Keratinocyte (primary cell): ENCODE data around the gene COTL1.

ENCODE experiments used
- CTCF ChIP-seq, 3 experiments: IDR thresholded peaks in 1 of 3; conservative IDR thresholded peaks in 1 of 3; optimal IDR thresholded peaks in 1 of 3; 2 replicates in 2 of 3; 3 replicates in 1 of 3; pipeline versions ENCODE3 to v1.5.1; 2011; ENCODE audit warnings: low read length in 3 of 3, mild to moderate bottlenecking in 3 of 3, moderate library complexity in 2 of 3, control low read depth in 1 of 3, inconsistent platforms in 1 of 3; ENCODE audit not compliant: insufficient read depth in 2 of 3; ENCODE audit errors: extremely low read depth in 1 of 3
- EZH2 ChIP-seq: IDR thresholded peaks from one replicate; pipeline ENCODE4 v1.6.1; 2012; ENCODE audit warnings: inconsistent platforms, mild to moderate bottlenecking, low read length, moderate library complexity

DNA sequence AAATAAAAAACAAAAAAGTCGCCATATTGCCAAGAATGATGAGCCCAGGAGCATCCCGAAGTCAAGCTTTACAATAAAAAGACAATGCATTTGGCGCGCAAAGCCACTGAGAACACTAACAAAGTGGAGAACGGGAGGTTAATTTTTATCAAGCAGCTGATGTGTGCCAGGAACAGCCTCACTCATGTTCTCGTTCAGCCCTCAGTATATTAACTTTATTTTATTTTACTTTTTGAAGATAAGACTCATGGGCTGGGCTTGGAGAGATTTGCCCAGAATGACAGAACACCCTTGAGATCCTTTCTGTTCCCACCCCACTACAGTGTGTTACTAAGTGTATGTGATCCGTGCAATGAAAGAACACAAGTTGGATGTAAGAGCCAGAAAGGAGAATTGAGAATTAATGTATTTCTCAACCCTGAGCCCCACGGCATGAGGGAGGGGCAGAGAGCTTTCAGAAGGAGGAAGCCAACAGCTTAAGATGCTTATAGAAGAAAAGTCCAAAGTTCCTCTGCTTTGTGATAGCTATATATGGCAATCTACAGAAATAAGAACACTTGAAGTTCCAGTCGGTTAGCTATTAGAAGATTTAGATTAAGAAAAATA lies 48.4 kb downstream of the COTL1 start:
- TF ChIP-seq CTCF (optimal IDR thresholded peaks at IDR 0.05 in 1 of 3, IDR thresholded peaks at IDR 0.05 in 1 of 3, conservative IDR thresholded peaks at IDR 0.05 in 1 of 3; ENCODE audit: extremely low read depth in 1 of 3, insufficient read depth in 2 of 3, low read length in 3 of 3) = no peak
- TF ChIP-seq EZH2 = no peak
